Measurements from ENCODE around the gene MACO1.
"Not testable (repeated sequence)": the region's sequence is repeated elsewhere in the genome, so short reads cannot be mapped to it uniquely, and the experiment has no call there.

Gene MACO1

GRCh38 chr1:25425098-25426085, 5.3 kb upstream of the MACO1 start:
- no peak for DNase-seq (ENCODE audit: low spot score)

GRCh38 chr1:25427696-25428095, 3.0 kb upstream of the MACO1 start:
- DNase-seq (ENCODE audit: low spot score) = no peak

- no peak for DNase-seq (ENCODE audit: low spot score)
These were observed 2.1 kb upstream of the MACO1 start for GRCh38 chr1:25428475-25429166.

GRCh38 chr1:25430967-25431881, 527 bp downstream of the MACO1 start:
- peak; percentile 20 for DNase-seq (ENCODE audit: low spot score)

GRCh38 chr1:25431955-25432719, 1.4 kb downstream of the MACO1 start:
- DNase-seq (ENCODE audit: low spot score) = peak; percentile 39

- peak; percentile 29 for DNase-seq (ENCODE audit: low spot score)
These were observed 2.2 kb downstream of the MACO1 start for GRCh38 chr1:25432749-25433388.

GRCh38 chr1:25433389-25434186, 2.9 kb downstream of the MACO1 start:
- peak; percentile 51 for DNase-seq (ENCODE audit: low spot score)

- no peak for DNase-seq (ENCODE audit: low spot score)
These were observed 4.9 kb downstream of the MACO1 start for GRCh38 chr1:25435397-25436108.

GRCh38 chr1:25437672-25438071, 7.0 kb downstream of the MACO1 start:
- no peak for DNase-seq (ENCODE audit: low spot score)

- DNase-seq (ENCODE audit: low spot score) = no peak
These were observed 8.6 kb downstream of the MACO1 start for GRCh38 chr1:25439287-25439686.

GRCh38 chr1:25442178-25442577, 11.5 kb downstream of the MACO1 start:
- no peak for DNase-seq (ENCODE audit: low spot score)

- DNase-seq (ENCODE audit: low spot score) = no peak
These were observed 12.5 kb downstream of the MACO1 start for GRCh38 chr1:25443030-25443699.

GRCh38 chr1:25444604-25445003, 13.9 kb downstream of the MACO1 start:
- not testable (repeated sequence) for DNase-seq (ENCODE audit: low spot score)

GRCh38 chr1:25445993-25446538, 15.4 kb downstream of the MACO1 start:
- DNase-seq (ENCODE audit: low spot score) = no peak

GRCh38 chr1:25447547-25447946, 16.9 kb downstream of the MACO1 start:
- DNase-seq (ENCODE audit: low spot score) = no peak

- no peak for DNase-seq (ENCODE audit: low spot score)
These were observed 20.2 kb downstream of the MACO1 start for GRCh38 chr1:25450891-25451290.

GRCh38 chr1:25451908-25452307, 21.2 kb downstream of the MACO1 start:
- DNase-seq (ENCODE audit: low spot score) = no peak

GRCh38 chr1:25456502-25456901, 25.8 kb downstream of the MACO1 start:
- DNase-seq (ENCODE audit: low spot score) = no peak
